SKM-1 (cell line): Measurements from ENCODE around the gene DOHH.
"Not testable (repeated sequence)": the region's sequence is repeated elsewhere in the genome, so short reads cannot be mapped to it uniquely, and the experiment has no call there.

Source experiments
- DNase-seq: peaks from one replicate; lab custom pipeline; 2025; ENCODE audit not compliant: unreplicated experiment; lab: John Stamatoyannopoulos, UW

DOHH gene

DNA sequence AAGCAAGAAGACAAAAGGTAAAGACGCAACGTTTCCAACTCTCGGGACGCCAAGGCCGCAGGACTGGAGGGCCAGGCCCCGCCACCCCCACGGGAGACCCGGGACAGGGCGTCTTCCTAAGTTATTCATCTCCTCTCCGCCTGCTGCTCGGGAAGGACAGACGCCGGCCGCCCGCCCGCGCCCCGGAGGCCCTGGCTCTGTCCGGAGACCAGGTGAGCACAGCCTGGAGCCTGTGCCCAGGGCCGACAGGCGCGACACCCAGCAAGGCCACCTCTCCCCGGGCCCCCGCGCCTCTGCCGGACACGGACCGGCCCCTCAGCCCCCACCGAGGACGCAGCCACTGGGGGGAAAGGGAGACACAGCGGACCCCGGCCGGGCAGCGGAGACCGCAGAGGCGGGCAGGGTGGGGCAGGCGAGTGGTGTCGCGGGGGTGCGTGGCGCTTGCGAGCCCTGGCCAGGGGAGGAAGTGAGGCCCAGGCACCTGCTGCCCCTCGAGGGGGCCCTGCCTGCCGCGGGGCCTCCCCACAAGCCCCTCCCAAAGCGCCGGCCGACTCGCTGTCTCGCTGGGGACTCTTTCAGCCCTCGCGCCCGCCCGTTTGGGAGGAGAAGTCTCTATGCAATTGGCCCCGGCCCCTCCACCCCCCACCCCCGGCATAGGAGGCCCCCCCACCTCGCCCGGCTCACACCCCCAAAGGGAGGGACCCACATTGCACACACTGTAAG lies 37.3 kb downstream of the DOHH start:
- no peak for DNase-seq

DNA sequence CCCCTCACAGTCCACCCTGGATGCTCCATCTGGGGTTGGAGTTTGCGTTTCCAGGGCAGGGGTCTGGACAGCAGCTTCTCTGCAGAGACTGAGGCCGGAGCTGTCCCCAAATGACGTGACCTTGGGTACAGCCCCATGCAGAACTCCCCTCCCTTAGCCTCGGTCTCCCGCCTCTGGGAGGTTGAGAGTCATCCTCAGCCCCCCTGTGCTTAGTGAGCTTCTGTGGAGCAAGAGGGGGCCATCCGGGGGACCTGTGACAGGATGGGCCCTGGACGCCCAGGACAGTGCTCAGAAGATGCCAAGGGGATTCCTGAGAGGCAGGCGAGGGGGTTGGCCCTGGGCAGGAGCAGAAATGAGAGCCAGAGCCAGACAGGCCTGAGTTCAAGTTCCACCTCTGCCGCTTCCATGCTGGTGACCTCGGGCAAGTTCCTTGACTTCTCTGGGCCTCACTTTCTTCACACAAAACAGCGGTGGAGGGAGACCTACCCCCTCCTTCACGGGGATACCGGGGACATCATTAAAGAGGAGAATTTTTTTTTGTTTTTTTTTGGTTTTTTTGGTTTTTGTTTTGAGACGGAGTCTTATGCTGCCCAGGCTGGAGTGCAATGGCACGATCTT lies 40.4 kb downstream of the DOHH start:
- DNase-seq, result no peak

DNA sequence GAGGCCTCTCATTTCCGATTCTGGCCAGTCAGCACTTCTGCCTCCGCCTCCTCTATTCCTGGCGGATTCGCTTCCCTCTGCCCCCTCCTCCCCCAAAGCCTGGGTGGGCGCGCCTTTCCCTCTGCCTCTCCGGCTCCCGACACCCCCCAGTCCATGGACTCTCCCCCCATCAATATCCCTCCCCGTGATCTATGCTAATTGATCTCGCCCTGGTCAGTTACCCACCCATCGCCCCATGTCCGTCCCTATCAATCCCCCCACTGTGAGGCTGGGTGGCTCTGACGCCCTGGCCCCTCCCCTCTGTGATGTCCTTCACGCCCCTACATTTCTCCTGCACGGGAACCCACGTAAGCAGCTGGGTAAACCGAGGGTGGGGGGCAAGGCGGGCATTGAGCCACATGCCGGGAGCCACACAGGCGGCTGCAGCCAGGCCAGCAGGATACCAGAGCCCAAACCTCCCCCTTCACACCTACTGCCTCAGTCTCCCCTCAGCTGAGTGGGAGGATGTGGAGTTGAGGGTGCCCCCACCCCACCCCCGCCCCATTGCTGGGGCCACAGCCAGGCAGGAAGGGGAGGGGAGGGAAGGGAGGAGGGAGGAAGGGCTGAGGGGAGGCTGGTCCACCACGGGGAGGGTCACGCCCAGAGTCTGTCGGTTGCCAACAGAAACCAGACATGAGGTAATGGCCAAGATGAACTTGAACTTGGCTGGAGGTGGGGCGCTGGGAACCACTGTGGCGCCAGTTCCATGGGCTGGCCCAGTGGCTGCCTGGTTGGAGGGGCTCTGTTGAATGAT lies 41.2 kb downstream of the DOHH start:
- no peak for DNase-seq

DNA sequence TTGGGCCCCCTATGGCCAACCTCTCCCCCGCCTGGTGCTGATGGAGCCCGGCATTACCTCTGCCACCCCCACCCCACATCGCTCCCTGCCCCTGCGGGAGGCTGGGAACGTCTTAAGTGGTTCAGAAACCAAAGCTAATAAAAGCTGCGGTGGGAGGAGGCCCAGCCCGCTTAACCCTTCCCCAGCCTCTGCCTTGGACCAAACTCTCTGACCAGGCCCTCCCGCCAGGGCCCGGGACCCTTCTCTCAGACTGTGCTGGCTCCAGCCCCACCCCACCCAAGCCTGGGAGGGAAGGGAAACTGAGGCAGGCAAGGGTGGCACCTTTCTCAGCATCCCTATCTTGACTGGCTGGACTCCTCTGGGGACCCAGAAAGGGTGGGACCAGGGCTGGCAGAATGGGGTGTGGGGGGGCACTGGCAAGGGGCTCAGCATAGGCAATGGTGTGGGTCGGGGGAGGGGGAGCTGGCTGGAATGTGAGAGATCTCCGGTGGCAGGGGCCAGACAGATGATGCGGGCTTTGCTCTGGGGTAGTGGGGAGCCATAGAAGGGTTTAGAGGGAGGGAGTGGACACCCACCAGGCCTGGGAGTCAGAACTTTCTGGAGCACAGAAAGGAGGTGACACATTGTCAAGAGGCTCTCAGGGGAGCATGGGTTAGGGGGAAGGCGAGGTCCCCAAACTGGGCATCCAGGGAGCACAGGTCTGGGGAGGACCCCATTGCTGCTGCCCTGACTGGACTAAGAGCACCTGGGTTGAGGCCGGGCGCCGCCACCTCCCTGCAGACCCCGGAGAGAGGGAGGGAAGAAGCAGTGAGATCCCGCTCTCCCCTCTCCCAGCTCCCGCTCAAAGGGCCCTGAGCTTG lies 42.0 kb downstream of the DOHH start:
- DNase-seq, result no peak

DNA sequence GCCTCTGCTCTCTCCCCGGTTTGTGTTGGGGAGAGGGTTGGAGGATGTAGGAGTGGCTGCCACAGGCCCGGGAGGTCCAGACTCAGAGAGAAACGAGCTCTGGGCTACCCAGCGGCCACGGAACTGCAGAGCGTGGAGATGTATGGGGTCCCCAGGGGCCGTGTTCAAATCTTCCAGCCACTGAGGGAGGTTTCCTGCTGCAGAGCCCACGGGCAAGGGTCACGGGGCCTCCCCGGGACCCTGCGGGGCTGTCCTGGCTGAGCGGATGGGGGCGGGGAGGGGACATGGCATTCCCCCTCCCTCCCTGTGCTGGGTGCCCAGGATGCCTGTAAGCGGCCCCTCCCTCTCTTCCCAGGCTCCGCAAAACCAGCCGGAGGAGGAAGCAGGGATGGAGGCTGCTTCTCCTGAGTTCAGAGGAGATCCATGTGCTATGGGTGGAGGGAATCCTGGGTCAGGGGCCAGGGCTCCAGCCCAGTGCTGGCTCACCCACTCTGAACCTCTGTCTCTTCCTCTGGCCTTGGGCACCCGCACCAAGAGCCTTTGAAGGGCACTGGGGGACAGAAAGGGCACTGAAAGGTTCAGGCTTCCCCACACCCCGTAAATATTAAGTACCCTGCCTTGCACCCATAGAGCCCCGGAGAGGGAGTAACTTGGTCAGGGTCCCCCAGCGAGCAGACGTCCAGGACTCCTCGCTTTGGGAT lies 42.8 kb downstream of the DOHH start:
- DNase-seq, result no peak

DNA sequence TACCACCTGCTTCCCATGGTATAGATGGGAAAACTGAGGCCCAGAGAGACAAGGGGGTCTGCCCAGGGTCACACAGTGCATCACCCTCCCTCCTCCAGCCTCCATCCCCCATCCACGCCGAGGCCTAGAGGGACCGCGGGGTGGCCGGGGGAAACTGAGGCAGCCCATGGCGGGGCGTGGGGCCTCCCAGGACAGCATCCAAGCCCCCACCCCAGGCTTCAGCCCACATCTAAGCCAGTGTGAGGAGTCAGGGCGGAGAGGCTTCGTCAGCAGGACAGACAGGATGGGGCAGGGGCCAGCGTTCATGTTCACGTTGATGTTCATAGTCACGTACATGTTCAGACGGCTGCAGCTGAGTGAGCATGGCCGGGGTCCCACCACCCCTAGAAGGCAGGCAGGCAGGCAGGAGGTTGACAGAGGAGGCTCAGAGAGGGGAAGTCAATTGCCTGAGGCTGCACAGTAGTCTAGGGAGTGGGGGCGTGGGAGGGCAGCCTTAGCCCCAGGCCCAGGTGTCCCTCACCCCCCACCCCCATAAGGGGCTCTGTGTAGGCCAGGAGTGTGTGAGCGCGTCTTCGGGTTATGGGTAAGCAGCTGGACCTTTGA lies 43.4 kb downstream of the DOHH start:
- DNase-seq, result no peak

DNA sequence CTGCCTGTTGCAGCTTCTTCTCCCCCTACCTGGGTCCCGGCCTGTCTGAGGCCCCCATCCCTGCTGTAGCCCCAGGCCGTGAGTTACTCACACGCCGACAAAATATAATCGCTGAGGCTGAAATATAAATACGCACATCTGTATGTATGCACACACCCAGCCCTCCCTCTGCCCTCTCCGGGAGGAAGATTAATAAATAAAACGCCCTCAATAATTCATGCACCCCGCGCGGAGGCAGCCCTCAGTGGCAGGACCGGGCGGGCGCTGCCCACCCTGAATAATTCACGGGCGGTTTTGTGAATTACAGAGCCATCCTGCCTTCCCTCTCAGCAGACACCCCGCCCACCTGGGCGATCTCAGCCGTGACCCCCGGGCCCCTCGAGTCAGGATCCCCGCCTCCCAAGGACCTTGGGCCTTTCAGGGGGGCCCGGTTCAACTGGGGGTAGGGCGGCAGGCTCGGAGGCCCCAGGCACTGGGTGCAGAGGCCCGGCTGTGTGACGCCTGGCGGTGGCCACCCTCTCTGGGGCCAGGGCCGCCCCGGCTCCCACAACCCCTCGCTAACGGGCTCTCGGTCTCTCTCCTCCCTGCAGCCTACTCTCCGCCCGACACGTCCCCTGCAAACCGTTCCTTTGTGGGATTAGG lies 44.4 kb downstream of the DOHH start:
- DNase-seq, result no peak

DNA sequence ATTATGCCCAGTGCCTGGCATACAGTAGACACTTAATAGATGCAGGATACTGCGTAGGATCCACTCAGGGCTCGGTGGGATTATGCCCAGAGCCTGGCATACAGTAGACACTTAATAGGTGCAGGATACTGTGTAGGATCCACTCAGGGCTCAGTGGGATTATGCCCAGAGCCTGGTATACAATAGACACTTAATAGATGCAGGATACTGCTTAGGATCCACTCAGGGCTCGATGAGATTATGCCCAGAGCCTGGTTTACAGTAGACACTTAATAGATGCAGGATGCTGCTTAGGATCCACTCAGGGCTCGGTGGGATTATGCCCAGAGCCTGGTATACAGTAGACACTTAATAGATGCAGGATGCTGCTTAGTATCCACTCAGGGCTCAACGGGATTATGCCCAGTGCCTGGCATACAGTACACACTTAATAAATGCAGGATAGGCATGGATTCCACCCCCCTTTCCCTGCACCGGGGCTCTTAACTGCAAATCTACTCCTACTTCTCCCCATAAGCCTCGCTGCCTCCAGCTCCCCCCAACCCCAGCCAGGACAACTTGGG lies 45.0 kb downstream of the DOHH start:
- no peak for DNase-seq

DNA sequence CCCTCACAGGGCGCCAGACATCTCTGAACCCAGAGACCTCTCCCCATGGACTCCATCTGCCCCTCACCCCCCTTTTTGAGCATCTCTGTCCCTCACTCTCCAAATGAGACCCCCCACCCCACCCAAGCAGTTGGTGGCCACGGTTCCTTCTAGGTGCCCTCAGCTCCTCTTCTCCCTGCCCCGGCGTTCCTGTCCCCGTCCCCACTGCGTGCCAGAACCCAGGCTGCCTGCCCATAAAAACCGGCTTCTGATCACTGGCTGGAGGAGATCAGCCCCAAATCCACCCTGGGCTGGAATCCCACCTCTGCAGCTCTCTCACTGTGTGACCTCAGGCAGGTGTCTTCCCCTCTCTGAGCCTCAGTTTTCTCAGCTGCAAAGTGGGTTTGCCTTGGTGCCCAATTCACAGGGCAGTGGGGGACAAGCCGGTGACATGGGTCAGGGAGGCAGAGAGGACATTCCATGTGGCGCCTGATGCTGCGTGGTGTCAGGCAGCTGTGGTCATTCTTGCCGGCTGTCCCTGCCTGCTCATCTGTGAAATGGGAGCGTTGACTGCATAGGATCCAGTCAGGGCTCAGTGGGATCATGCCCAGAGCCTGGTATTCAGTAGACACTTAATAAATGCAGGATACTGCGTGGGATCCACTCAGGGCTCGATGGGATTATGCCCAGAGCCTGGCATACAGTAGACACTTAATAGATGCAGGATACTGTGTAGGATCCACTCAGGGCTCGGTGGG lies 45.6 kb downstream of the DOHH start:
- DNase-seq, result no peak

DNA sequence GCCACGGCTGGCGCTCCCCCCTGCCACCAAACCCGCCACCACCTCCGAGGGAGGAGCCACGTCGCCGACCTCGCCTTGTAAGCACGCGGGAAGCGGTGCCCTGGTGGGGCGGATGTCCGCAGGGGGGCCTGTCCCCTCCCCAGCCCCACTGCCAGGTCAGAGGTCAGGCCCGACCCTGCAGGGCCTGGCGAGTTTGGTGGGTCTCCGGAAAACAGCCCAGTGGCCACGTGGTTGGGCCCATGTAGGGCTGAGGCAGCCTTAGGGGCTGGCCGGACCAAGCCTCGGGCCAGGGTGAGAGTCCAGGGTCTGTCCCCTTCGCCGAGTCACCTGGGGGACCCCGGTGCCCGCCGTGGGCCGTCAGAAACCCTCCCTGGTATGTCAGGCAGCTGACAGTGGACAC lies 46.6 kb downstream of the DOHH start:
- no peak for DNase-seq

DNA sequence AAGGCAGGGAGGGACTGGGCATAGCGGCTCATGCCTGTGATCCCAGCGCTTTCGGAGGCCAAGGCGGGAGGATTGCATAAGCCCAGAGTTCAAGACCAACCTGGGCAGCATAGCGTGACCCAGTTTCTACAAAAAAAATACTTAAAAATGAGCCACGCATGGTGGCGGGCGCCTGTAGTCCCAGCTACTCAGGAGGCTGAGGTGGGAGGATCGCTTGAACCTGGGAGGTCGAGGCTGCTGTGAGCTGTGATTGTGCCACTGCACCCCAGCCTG lies 47.6 kb downstream of the DOHH start:
- not testable (repeated sequence) for DNase-seq

DNA sequence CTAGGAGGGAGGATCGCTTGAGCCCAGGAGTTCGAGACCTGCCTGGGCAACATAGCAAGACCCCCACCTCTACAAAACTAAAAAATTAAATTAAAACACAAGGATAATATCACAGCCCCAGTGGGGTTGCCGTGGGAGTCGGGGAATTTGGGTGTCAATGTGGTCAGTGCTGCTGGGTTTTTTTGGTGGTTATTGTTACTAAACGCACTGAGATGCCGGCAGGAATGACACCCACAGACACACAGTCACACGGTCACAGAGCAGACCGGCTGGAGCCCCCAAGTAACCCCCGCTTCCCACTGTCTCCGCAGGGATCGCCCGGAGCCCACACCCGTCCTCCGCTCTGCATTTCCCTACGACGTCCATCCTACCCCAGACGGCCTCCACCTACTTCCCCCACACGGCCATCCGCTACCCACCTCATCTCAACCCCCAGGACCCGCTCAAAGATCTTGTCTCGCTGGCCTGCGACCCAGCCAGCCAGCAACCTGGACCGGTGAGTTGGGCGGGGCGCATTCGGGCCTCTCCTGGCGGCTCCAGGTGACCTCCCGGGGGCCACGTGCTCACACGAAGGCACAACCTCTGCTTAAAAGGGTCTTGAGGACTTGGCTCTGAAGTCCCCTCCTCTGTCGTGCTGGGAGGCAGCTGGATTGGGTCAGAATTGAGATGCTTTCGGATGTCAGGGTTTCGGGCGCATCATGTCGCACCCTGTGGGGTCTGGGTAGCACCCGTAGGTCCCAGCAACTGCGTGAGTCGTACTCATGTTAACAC lies 48.1 kb downstream of the DOHH start:
- DNase-seq, result no peak

DNA sequence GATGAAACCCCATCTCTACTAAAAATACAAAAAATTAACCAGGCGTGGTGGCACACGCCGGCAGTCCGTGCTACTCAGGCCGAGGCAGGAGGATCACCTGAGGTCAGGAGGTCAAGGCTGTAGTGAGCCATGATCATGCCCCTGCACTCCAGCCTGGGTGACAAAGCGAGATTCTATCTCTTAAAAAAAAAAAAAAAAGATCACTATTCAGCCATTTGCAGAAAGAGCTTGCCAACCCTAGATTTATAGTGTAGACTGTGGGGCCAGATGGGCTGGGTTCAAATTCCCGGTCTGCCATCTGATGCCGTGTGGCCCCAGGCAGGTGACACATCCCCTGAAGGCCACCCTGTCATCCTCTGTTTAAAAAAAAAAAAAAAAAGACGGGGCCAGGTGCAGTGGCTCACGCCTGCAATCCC lies 49.0 kb downstream of the DOHH start:
- DNase-seq, result no peak

DNA sequence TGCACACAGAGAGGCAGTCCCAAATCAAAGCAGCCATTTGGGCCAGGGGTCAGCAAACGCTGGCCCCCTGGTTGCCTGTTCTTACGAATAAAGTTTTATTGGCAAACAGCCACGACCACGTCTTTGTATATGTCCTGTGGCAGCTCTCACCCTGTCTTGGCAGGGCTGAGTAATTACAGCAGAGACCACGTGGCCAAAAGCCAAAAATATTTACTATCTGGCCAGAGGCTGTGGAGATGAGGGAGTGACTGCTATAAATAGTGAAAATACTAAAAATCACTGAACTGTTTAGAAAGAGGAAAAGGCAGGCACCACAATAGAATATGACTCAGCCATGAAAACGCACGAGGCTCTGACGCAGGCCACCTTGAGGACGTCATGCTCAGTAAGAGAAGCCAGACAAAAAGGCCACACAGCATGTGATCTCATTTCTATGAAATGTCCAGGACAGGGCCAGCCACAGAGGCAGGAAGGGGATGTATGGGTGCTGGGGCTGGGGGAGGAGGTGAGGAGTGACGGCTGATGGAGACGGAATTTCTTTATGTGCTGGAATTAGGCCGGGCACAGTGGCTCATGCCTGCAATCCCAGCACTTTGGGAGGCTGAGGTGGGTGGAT lies 49.6 kb downstream of the DOHH start:
- DNase-seq, result no peak

DNA sequence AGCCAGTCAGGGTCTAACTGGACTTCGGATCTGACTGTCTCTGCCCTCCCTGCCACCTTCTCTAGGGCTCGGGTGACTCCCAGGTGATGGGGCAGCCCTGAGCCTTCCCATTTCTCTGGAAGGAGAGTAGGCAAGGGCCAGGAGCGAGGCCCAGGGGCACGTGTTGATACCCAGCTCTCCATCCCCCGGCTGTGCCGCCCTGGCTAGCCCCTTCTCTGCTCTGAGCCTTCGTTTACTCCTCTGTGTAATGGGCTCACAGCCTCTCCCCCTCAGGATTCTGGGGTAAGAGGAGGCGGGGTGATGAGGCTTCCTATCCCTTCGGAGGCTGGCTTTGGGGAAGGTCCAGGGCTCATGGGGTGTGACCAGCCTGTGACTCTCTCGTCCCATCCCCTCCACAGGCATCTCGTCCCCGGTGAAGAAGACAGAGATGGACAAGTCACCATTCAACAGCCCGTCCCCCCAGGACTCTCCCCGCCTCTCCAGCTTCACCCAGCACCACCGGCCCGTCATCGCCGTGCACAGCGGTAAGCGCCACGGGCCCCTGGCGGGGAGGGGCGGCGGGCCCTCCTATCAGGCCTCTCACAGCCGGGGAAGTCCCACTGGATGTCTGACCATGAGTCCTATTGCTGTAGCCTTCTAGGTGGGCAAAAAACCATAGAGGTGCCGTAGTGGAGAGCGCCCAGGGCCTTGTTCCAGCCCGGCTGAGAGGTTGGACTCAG lies 51.7 kb downstream of the DOHH start:
- no peak for DNase-seq

DNA sequence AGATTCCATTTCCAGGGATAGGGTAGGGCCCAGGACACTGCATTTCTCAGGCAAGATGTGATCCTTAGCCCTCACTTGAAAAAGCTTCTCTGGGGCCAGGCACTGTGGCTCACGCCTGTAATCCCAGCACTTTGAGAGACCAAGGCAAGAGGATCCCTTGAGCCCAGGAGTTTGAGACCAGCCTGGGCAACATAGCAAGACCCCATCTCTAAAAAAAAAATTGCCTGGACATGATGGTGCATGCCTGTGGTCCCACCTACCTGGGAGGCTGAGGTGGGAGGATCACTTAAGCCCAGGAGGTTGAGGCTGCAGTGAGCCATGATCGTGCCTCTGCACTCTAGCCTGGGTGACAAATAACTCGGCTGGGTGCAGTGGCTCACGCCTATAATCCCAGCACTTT lies 53.8 kb downstream of the DOHH start:
- DNase-seq, result not testable (repeated sequence)

DNA sequence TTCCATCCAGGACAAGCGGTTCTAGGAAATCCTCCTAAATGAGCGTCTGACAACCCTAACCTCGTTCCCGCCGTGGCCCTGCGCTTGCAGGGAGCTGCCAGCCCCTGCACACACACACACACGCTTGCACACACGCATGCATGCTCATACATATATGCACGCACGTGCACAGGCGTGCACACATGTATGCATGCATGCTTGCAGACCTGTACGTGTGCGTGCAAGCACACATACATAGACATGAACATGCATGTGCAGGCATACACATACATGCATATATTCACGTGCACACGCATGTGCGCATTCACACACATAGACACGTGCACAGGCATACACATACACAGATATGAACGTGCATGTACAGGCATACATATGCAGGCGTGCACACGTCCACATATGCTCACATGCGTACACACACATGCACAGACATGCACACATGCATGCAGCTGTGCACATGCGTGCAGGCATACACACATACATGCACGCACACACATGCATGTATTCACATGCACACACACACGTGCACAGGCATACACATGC lies 55.7 kb downstream of the DOHH start:
- DNase-seq, result no peak
